SIG-M5 treated with dmso at 0.1 percent for 504 hours (cell line): ENCODE results near the gene ESRRA.

Source experiments
- DNase-seq: peaks from one replicate; lab custom pipeline; 2025; ENCODE audit not compliant: unreplicated experiment; lab: John Stamatoyannopoulos, UW

Gene ESRRA

DNA sequence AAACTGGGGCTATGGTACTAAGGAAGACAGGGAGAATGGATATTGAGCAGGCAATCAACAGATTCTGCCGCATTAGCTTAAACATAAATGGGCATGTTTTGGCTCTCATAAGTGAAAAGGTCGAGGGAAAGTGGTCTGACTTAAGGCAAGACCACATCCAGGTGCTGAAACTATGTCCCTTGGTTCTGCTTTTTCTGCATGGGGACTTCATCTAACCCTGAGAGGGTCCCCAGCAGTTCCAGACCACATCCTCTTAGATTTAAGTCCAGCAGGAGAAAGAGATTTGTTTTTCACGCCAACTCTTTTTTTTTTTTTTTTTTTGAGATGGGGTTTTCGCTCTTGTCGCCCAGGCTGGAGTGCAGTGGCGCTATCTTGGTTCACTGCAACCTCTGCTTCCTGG, 59.1 kb downstream of the ESRRA start:
- no peak for DNase-seq

DNA sequence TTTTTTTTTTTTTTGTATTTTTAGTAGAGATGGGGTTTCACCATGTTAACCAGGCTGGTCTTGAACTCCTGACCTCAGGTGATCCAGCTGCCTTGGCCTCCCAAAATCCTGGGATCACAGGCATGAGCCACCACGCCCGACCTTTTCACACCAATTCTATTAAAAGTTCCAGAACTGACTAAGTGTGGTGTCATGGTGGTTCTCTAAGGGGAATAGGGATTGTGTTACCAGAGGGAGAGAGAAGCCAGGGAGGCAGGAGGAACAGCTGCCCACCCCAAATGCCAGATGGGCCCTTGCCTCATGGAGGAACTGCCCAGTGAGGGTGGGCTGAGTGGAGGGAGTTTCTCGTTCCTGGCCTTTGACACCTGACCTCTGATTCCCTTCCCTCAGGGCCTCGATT, 59.6 kb downstream of the ESRRA start:
- no peak for DNase-seq
